Activated CD4-positive, alpha-beta memory T cell treated with anti-CD3 and anti-CD28 coated beads, Interleukin-2, amount 10 ng/mL, durations not matched to agents 7 days and 5 days (primary cell): ENCODE measurements around the gene PAX5. TPM values are rescaled to one million over a fixed set of nuclear protein-coding genes. Genes with fewer than 3 reads are reported as not detected.

Experiments
- CTCF ChIA-PET: fragments of 350-600 bp; sonication (Branson Sonifier 250); formaldehyde crosslinking; loops from one replicate; lab custom pipeline; 2021; ENCODE audit warnings: antibody characterized with exemption, inconsistent platforms; lab: Charles Lee
- POLR2A ChIA-PET: fragments of 350-600 bp; sonication (Branson Sonifier 250); formaldehyde crosslinking; loops from one replicate; lab custom pipeline; 2021; ENCODE audit warnings: antibody characterized with exemption; lab: Charles Lee
- DNase-seq: peaks from one replicate; pipeline ENCODE4 v3.0.0-alpha.2; 2020
- H3K27ac Mint-ChIP-seq: one replicate; pipeline ENCODE4 v1.8.0; 2021; ENCODE audit warnings: mild to moderate bottlenecking, mixed read lengths
- H3K27me3 Mint-ChIP-seq: one replicate; pipeline ENCODE4 v1.8.0; 2021; ENCODE audit warnings: mixed read lengths
- H3K36me3 Mint-ChIP-seq: one replicate; pipeline ENCODE4 v1.8.0; 2021; ENCODE audit warnings: low read depth, mixed read lengths
- H3K4me1 Mint-ChIP-seq: one replicate; pipeline ENCODE4 v1.8.0; 2021; ENCODE audit warnings: mixed read lengths
- H3K4me3 Mint-ChIP-seq: one replicate; pipeline ENCODE4 v1.8.0; 2021; ENCODE audit warnings: mild to moderate bottlenecking, mixed read lengths
- H3K9me3 Mint-ChIP-seq: one replicate; pipeline ENCODE4 v1.8.0; 2021; ENCODE audit warnings: mixed read lengths
- total RNA-seq, 2 experiments: library from RNA; stranded (reverse); gene quantifications; one replicate each; pipeline ENCODE4 v1.2.3, GENCODE V29; 2021

The PAX5 gene
- total RNA-seq, 2 experiments from 2014 or later, result 0.05 to 0.15 TPM

- no peaks in the 10 kb centered on the region for H3K4me1 Mint-ChIP-seq
- H3K4me3 Mint-ChIP-seq, result no peak overlapping the region
- DNase-seq, result no peak
- CTCF ChIA-PET, result interaction anchor here (0.5 kb wide), 1 partner anchor 426 kb away, joined by 3 read pairs; no protein-coding TSS in a partner anchor
- H3K27ac Mint-ChIP-seq, result no peak overlapping the region
- no peaks in the 10 kb centered on the region for H3K36me3 Mint-ChIP-seq
- POLR2A ChIA-PET, result no interaction called here
- peaks cover 4% of the 10 kb centered on the region for H3K27me3 Mint-ChIP-seq
- no peaks in the 10 kb centered on the region for H3K9me3 Mint-ChIP-seq
Measured at GRCh38 chr9:36848946-36849345, 185.1 kb downstream of the PAX5 start.

- no peak overlapping the region for H3K4me3 Mint-ChIP-seq
- no peaks in the 10 kb centered on the region for H3K9me3 Mint-ChIP-seq
- no peaks in the 10 kb centered on the region for H3K36me3 Mint-ChIP-seq
- CTCF ChIA-PET, result no interaction called here
- H3K27ac Mint-ChIP-seq, result no peak overlapping the region
- POLR2A ChIA-PET, result no interaction called here
- peaks cover 1% of the 10 kb centered on the region for H3K4me1 Mint-ChIP-seq
- no peaks in the 10 kb centered on the region for H3K27me3 Mint-ChIP-seq
- DNase-seq, result no peak
Measured at GRCh38 chr9:36847781-36848673, 186.0 kb downstream of the PAX5 start.

GRCh38 chr9:36846621-36847020 lies 187.4 kb downstream of the PAX5 start:
- Mint-ChIP-seq H3K36me3 (no peaks in the 10 kb centered on the region), H3K9me3 (no peaks in the 10 kb centered on the region), H3K27ac (no peak overlapping the region), H3K27me3 (no peaks in the 10 kb centered on the region), H3K4me3 (no peak overlapping the region), H3K4me1 (peaks cover 1% of the 10 kb centered on the region)
- POLR2A ChIA-PET, result no interaction called here
- DNase-seq, result no peak
- CTCF ChIA-PET, result no interaction called here

- no peaks in the 10 kb centered on the region for H3K9me3 Mint-ChIP-seq
- CTCF ChIA-PET, result no interaction called here
- POLR2A ChIA-PET, result no interaction called here
- no peak overlapping the region for H3K4me3 Mint-ChIP-seq
- DNase-seq, result no peak
- H3K27me3 Mint-ChIP-seq, result no peaks in the 10 kb centered on the region
- no peaks in the 10 kb centered on the region for H3K36me3 Mint-ChIP-seq
- no peak overlapping the region for H3K27ac Mint-ChIP-seq
- peaks cover 1% of the 10 kb centered on the region for H3K4me1 Mint-ChIP-seq
Measured at GRCh38 chr9:36845844-36846243, 188.2 kb downstream of the PAX5 start.

GRCh38 chr9:36844961-36845360 lies 189.1 kb downstream of the PAX5 start:
- ChIA-PET CTCF (no interaction called here), POLR2A (no interaction called here)

GRCh38 chr9:36843964-36844363 lies 190.1 kb downstream of the PAX5 start:
- no peak overlapping the region for H3K4me3 Mint-ChIP-seq
- CTCF ChIA-PET, result interaction anchor here (0.9 kb wide), 1 partner anchor 29 kb away, joined by 4 read pairs; no protein-coding TSS in a partner anchor
- no peaks in the 10 kb centered on the region for H3K27me3 Mint-ChIP-seq
- H3K27ac Mint-ChIP-seq, result no peak overlapping the region
- peaks cover 1% of the 10 kb centered on the region for H3K4me1 Mint-ChIP-seq
- H3K36me3 Mint-ChIP-seq, result no peaks in the 10 kb centered on the region
- no peaks in the 10 kb centered on the region for H3K9me3 Mint-ChIP-seq
- POLR2A ChIA-PET, result no interaction called here
- DNase-seq, result no peak

More at GRCh38 chr9:36844961-36845360, 189.1 kb downstream of the PAX5 start:
- no peaks in the 10 kb centered on the region for H3K27me3 Mint-ChIP-seq
- no peak for DNase-seq
- peaks cover 1% of the 10 kb centered on the region for H3K4me1 Mint-ChIP-seq
- H3K4me3 Mint-ChIP-seq, result no peak overlapping the region
- no peaks in the 10 kb centered on the region for H3K9me3 Mint-ChIP-seq
- no peak overlapping the region for H3K27ac Mint-ChIP-seq
- H3K36me3 Mint-ChIP-seq, result no peaks in the 10 kb centered on the region

GRCh38 chr9:36842560-36843530 lies 191.2 kb downstream of the PAX5 start:
- no peak overlapping the region for H3K4me3 Mint-ChIP-seq
- H3K27me3 Mint-ChIP-seq, result no peaks in the 10 kb centered on the region
- ChIA-PET CTCF (interaction anchor here (0.9 kb wide), 1 partner anchor 30 kb away, joined by 4 read pairs; no protein-coding TSS in a partner anchor), POLR2A (no interaction called here)
- no peaks in the 10 kb centered on the region for H3K9me3 Mint-ChIP-seq
- no peak overlapping the region for H3K27ac Mint-ChIP-seq
- no peak for DNase-seq
- no peaks in the 10 kb centered on the region for H3K36me3 Mint-ChIP-seq
- H3K4me1 Mint-ChIP-seq, result peaks cover 1% of the 10 kb centered on the region

- DNase-seq, result no peak
- Mint-ChIP-seq H3K4me3 (no peak overlapping the region), H3K36me3 (no peaks in the 10 kb centered on the region), H3K27ac (no peak overlapping the region), H3K4me1 (peaks cover 1% of the 10 kb centered on the region), H3K9me3 (no peaks in the 10 kb centered on the region), H3K27me3 (no peaks in the 10 kb centered on the region)
- POLR2A ChIA-PET, result no interaction called here
- CTCF ChIA-PET, result no interaction called here
Measured at GRCh38 chr9:36840898-36841536, 193.1 kb downstream of the PAX5 start.

GRCh38 chr9:36839131-36839885 lies 194.8 kb downstream of the PAX5 start:
- Mint-ChIP-seq H3K4me3 (no peak overlapping the region), H3K27me3 (no peaks in the 10 kb centered on the region), H3K9me3 (no peaks in the 10 kb centered on the region), H3K27ac (no peak overlapping the region), H3K4me1 (peaks cover 1% of the 10 kb centered on the region), H3K36me3 (no peaks in the 10 kb centered on the region)
- DNase-seq, result no peak
- POLR2A ChIA-PET, result no interaction called here
- CTCF ChIA-PET, result interaction anchor here (1.3 kb wide), 1 partner anchor 34 kb away, joined by 5 read pairs; no protein-coding TSS in a partner anchor

GRCh38 chr9:36837431-36838405 lies 196.3 kb downstream of the PAX5 start:
- ChIA-PET POLR2A (no interaction called here), CTCF (no interaction called here)
- Mint-ChIP-seq H3K27me3 (no peaks in the 10 kb centered on the region), H3K4me3 (no peak overlapping the region), H3K27ac (no peak overlapping the region), H3K4me1 (no peaks in the 10 kb centered on the region), H3K36me3 (no peaks in the 10 kb centered on the region), H3K9me3 (no peaks in the 10 kb centered on the region)
- DNase-seq, result no peak

- H3K27ac Mint-ChIP-seq, result no peak overlapping the region
- no peaks in the 10 kb centered on the region for H3K36me3 Mint-ChIP-seq
- CTCF ChIA-PET, result no interaction called here
- no peaks in the 10 kb centered on the region for H3K4me1 Mint-ChIP-seq
- H3K9me3 Mint-ChIP-seq, result no peaks in the 10 kb centered on the region
- no peak overlapping the region for H3K4me3 Mint-ChIP-seq
- POLR2A ChIA-PET, result no interaction called here
- DNase-seq, result no peak
- no peaks in the 10 kb centered on the region for H3K27me3 Mint-ChIP-seq
Measured at GRCh38 chr9:36836486-36836885, 197.6 kb downstream of the PAX5 start.
